Skeletal muscle tissue (tissue), 4 donors: ENCODE results near the gene CCDC12. TPM values are rescaled to one million over a fixed set of nuclear protein-coding genes. Genes with fewer than 3 reads are reported as not detected.

Experiments
- H3K27ac ChIP-seq: one replicate; pipeline ENCODE4 v1.7.0; 2013; ENCODE audit warnings: mild to moderate bottlenecking, low read depth, low read length, inconsistent platforms
- H3K27me3 ChIP-seq, 3 donors: one replicate each; pipeline ENCODE4 v1.7.0; 2013; ENCODE audit warnings: low read length in 3 of 3; ENCODE audit not compliant: control insufficient read depth in 3 of 3, insufficient read depth in 3 of 3
- H3K36me3 ChIP-seq, 3 donors: one replicate each; pipeline ENCODE4 v1.7.0; 2013; ENCODE audit warnings: low read length in 3 of 3; ENCODE audit not compliant: control insufficient read depth in 3 of 3, insufficient read depth in 3 of 3
- H3K4me1 ChIP-seq, 3 donors: one replicate each; pipeline ENCODE4 v1.7.0; 2013; ENCODE audit warnings: low read length in 3 of 3, mild to moderate bottlenecking in 3 of 3; ENCODE audit not compliant: control insufficient read depth in 3 of 3, insufficient read depth in 3 of 3
- H3K4me3 ChIP-seq, 3 donors: one replicate each; pipeline ENCODE4 v1.7.0; 2013; ENCODE audit warnings: low read length in 3 of 3
- H3K9ac ChIP-seq, 3 donors: one replicate each; pipeline ENCODE4 v1.7.0; 2013; ENCODE audit warnings: low read length in 3 of 3, mild to moderate bottlenecking in 3 of 3, moderate library complexity in 2 of 3, low read depth in 1 of 3
- H3K9me3 ChIP-seq, 3 donors: one replicate each; pipeline ENCODE4 v1.7.0; 2013; ENCODE audit warnings: low read length in 3 of 3; ENCODE audit not compliant: control insufficient read depth in 3 of 3
- total RNA-seq: library from RNA; depleted of rRNA; stranded (reverse); fragments of >200 nt; gene quantifications from one replicate; pipeline ENCODE4 v1.2.3, GENCODE V29; 2014
- donor health status: Osteomylitis.

The CCDC12 gene
- total RNA-seq, 1 donor from 2014 or later, result 27.1 TPM

DNA sequence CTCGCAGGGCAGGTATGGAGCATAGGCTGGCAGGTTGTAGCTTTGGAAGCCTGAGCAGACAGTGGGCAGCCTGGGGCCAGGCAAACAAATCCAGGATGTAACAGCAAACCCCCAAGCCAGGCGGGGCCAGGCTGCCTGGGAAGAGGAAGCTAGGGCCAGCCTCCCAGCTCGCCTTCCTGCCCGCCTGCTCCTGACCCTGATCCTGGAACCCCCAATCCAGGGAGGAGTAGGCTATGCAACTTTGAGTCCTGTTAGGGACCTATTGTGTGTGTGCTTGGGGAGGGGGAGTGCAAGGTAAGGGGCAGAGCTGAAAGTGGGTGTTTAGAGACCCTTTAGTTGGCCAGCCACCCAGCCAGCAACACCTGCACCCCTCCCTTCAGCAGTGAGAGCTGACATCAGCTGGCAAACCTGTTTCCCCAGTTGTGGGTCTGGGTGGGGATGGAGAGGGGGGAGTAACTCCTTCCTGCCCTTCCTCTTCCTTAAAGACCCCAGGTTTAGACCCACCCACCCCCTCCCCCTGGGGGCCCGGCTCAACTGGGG is 5.5 kb upstream of the CCDC12 start:
- Histone ChIP-seq H3K27me3 (no peaks in the 10 kb centered on the region), H3K4me3 (peak overlapping the region in 2 of 3 donors; percentile 27 to 43), H3K36me3 (no peaks in the 10 kb centered on the region), H3K9me3 (no peaks in the 10 kb centered on the region), H3K9ac (peak overlapping the region in 1 of 3 donors; percentile 40), H3K27ac (peak overlapping the region; percentile 36), H3K4me1 (peaks cover 26 to 40% (median 40%) of the 10 kb centered on the region in 3 donors)

DNA sequence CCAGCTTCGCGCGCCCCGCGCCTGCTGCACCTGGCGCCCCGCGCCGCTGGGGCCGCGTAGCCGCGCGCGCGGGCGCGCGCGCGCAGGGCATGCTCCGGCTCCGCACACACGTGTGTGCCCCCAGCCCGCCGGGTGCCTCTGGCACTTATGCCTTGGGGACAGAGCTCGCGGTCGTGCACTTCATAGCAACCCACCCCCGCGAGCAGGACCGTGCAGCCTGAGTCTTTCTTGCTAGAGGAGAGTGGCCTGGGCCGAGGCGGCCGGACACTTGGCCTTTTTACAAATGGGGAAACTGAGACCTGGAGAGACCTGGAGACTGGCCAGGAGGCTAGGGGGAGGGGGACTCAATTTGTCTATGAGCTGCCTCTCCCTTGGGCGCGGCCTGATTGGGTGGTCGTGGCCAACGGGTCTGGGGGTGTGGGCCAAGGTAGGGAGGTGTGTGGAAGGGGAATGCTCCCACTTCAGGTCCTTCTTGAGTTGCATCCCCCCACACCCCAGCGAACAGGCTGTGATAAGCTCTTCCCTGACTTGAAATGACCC is 3.5 kb upstream of the CCDC12 start:
- Histone ChIP-seq H3K27me3 (no peaks in the 10 kb centered on the region), H3K4me3 (peak overlapping the region; percentile 68 to 89 (median 89)), H3K36me3 (no peaks in the 10 kb centered on the region), H3K9ac (peak overlapping the region in 2 of 3 donors; percentile 56 to 96), H3K9me3 (no peaks in the 10 kb centered on the region), H3K27ac (no peak overlapping the region), H3K4me1 (peaks cover 26 to 40% (median 36%) of the 10 kb centered on the region in 3 donors)

DNA sequence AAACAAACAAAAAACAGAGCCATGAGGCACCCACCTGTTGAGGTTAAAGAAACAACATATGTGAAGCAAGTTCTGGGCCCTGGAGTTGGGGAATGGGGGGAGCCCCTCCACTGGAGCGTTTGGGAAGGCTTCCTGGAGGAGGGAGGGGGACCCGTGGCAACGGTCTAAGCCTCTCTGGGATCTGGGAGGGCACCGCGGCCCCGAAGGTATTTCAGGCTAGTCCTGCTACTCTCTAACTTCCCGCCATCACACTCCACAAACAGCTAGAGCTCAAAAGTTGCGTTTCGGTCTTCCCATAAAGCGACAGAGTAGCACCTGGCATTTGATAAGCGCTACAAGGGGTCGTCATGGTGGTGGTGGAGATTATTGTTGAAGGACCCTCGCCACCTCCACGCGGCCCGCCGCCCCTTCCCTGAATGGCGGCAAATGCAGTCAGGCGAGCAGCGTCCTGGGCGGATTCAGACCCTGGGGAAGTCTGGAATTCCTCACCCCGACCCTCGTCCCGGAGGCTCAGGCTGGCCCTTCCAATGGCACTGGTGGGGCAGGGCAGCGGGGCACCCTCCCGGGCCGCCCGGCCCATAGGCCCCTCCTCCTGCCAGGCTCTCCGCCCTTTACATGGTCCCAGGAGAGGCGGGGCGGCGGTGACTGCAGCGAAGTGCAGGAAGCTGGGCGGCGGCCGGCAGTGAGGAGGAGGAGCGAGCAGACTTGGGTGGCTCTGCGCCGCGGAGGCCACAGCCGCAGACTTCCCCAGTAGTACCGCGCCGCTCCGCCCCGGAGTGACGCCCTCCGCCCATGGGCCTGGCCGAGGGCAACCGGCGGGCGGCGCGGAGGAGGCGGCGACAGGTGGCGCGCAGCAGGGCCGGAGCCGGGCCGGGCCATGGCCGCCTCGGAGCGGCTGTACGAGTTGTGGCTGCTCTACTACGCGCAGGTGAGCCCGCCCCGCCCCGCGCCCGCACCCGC is 2.7 kb upstream of the CCDC12 start, which contains the start of gene NBEAL2:
TSS of gene NBEAL2 (plus strand) at position 682 of the 960 bp plus-strand sequence. CDS start at position 878, 196 bp downstream.
- no peaks in the 10 kb centered on the region for H3K9me3 ChIP-seq
- peak within 1 kb of the TSS; percentile 88 to 96 (median 92) for H3K9ac ChIP-seq
- peak within 1 kb of the TSS; percentile 91 for H3K27ac ChIP-seq
- H3K4me3 ChIP-seq, result peak within 1 kb of the TSS; percentile 85 to 89 (median 89)
- H3K27me3 ChIP-seq, result no peaks in the 10 kb centered on the region
- H3K4me1 ChIP-seq, result peaks cover 33 to 47% (median 44%) of the 10 kb centered on the region in 3 donors
- no peaks in the 10 kb centered on the region for H3K36me3 ChIP-seq

DNA sequence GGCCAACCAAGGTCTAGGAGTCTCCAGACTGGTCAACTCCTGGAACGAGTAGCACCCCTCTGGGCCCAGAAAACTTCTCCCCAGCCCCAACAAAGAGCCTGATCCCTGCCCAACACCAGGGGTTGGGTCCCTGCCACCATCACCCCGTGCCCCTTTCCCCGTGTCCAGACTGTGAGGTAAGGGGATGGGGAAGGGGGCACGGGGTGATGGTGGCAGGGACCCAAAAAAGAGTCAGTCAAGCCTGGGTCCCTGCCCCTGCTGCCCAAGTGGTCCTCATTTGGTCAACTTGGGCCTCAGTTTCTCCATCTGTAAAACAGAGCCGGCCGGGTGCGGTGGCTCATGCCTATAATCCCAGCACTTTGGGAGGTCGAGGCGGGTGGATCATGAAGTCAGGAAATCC is 1.8 kb upstream of the CCDC12 start:
- Histone ChIP-seq H3K27ac (peak overlapping the region; percentile 91), H3K4me1 (peaks cover 34 to 49% (median 46%) of the 10 kb centered on the region in 3 donors), H3K4me3 (peak overlapping the region in 1 of 3 donors; percentile 89), H3K9ac (peak overlapping the region in 1 of 3 donors; percentile 92), H3K27me3 (no peaks in the 10 kb centered on the region), H3K36me3 (no peaks in the 10 kb centered on the region), H3K9me3 (no peaks in the 10 kb centered on the region)

DNA sequence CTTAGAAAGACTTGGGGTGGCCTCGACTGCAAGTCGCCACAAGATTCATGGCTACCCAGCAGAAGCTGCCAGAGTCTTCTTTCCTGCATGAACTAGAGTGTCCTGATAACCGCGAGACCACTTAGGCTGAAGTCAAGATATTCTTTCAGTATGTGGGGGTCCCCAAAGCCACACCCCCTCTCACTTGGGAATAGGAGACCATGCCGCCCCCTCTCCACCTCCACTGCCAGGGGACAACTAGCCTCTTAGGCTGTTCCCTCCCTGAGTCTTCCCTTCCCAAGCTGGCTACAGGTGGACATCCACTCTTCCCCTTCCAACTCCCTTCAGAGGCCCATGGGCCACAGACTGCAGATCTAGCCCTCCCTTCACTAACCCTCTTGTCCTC is 1.3 kb upstream of the CCDC12 start:
- Histone ChIP-seq H3K36me3 (no peaks in the 10 kb centered on the region), H3K27ac (peak overlapping the region; percentile 91), H3K27me3 (no peaks in the 10 kb centered on the region), H3K4me3 (no peak overlapping the region), H3K9ac (no peak overlapping the region), H3K4me1 (peaks cover 34 to 46% (median 46%) of the 10 kb centered on the region in 3 donors), H3K9me3 (no peaks in the 10 kb centered on the region)

DNA sequence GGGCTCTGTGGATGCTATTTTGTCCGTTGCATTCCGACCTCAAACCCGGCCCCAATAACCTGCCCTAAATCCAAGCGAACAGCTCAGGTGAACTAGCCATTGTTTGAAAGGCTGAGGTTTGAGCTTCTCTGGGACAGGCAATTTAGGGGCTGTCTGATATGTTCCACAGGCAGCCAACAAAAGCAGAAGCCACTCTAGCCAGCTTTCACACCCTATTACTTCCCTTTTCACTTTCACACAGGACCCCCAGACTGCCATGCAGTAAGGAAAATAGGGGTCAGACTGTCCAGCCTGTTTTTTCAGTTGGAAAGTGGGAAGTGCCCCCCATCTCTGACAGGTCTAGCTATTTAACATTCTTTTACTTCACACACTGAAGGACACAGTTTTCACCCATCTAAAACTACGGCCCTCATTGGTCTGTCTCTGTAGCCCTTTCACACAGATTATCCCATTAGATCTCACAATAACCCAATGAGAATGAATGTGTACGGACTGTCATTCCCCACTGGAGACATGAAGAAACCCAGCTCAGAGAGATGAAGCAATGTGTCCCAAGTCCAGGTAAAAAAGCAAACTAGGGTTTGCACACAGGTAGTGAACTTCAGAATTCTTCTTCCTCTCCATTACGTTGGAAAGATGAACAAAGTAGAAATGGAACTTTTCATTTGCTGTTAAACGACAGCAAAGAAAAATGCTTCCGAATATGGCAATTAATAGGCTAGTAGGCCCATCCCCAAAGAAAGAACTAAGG is 1.9 kb downstream of the CCDC12 start:
- Histone ChIP-seq H3K9me3 (no peaks in the 10 kb centered on the region), H3K4me3 (no peak overlapping the region), H3K9ac (no peak overlapping the region), H3K27me3 (no peaks in the 10 kb centered on the region), H3K4me1 (peaks cover 48 to 60% (median 58%) of the 10 kb centered on the region in 3 donors), H3K27ac (no peak overlapping the region), H3K36me3 (no peaks in the 10 kb centered on the region)

DNA sequence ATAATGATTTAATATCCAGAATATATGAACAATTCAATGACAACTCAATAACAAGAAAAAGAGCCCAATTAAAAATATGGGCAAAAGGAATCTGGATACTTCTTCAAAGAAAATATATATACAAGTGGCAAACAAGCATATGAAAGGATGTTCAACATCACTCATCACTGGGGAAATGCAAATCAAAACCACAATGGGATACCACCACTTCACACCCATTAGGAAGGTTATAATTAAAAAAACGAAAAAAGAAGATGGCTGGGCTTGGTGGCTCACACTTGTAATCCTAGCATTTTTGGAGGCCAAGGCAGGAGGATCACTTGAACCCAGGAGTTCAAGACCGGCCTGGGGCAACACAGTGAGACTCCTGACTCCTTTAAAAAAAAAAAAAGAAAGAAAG is 4.1 kb downstream of the CCDC12 start:
- H3K4me1 ChIP-seq, result peaks cover 51 to 68% (median 65%) of the 10 kb centered on the region in 3 donors
- no peaks in the 10 kb centered on the region for H3K27me3 ChIP-seq
- no peak overlapping the region for H3K9ac ChIP-seq
- no peak overlapping the region for H3K27ac ChIP-seq
- no peaks in the 10 kb centered on the region for H3K36me3 ChIP-seq
- no peaks in the 10 kb centered on the region for H3K9me3 ChIP-seq
- H3K4me3 ChIP-seq, result no peak overlapping the region

DNA sequence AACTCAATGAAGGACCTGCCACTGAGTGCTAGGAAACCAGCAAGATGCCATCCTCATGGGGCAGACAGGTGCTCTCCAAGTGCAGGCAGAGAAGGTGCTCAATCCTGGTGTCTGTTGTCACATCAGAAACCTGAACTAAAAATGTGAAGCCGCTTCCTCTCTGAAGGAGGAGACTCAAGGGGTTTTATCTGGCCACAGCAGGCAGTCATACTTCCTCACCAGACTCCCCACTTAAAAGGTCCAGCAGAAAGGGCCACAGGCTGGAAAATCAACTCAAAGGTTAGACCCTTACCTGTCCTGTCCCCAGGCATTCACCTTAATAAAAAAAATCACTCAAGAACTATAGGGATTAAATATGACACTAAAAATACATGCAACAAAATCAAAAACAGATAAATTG is 4.8 kb downstream of the CCDC12 start:
- Histone ChIP-seq H3K27ac (no peak overlapping the region), H3K27me3 (no peaks in the 10 kb centered on the region), H3K4me1 (peaks cover 56 to 70% (median 66%) of the 10 kb centered on the region in 3 donors)

DNA sequence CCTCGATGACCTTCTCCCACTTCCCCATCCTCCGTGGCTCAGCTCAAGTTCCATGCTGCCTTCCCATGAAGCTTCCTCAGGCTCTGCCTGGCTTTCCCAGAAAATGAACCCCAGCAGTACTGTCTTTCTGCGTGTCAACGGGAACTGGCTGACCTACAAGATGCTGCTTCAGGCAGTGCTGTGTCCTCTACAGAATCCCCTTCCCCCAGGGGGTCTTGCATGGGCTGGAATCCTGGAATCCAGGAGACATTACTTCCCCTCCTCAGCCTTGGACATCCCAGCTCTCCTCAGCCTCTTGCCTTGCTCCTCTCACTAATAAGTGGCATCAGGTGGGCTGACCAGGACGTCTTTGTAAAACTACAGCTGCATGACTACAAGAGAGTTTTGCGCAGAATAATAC is 5.4 kb downstream of the CCDC12 start:
- peak overlapping the region in 2 of 3 donors; percentile 46 to 61 for H3K9ac ChIP-seq
- peak overlapping the region; percentile 8 to 34 (median 30) for H3K4me3 ChIP-seq
- H3K4me1 ChIP-seq, result peaks cover 62 to 75% (median 71%) of the 10 kb centered on the region in 3 donors
- H3K9me3 ChIP-seq, result no peaks in the 10 kb centered on the region
- H3K36me3 ChIP-seq, result peaks cover 0 to 4% (median 0%) of the 10 kb centered on the region in 3 donors
- peak overlapping the region; percentile 49 for H3K27ac ChIP-seq
- H3K27me3 ChIP-seq, result no peaks in the 10 kb centered on the region

More for the DNA sequence above, 4.8 kb downstream of the CCDC12 start:
- no peaks in the 10 kb centered on the region for H3K9me3 ChIP-seq
- H3K36me3 ChIP-seq, result peaks cover 0 to 1% (median 0%) of the 10 kb centered on the region in 3 donors
- H3K9ac ChIP-seq, result peak overlapping the region in 1 of 3 donors; percentile 61
- no peak overlapping the region for H3K4me3 ChIP-seq
